Thymus (tissue), 11 donors: ENCODE measurements around the gene RNF5. TPM values are rescaled to one million over a fixed set of nuclear protein-coding genes. Genes with fewer than 3 reads are reported as not detected.

Source experiments
- DNase-seq, 9 donors: peaks; one replicate each; pipeline ENCODE4 v3.0.0-alpha.2; 2013; ENCODE audit warnings: low spot score in 9 of 9, low read depth in 6 of 9, missing footprints in 1 of 9
- H3K27ac ChIP-seq, 2 donors: one replicate each; pipeline ENCODE4 v1.5.1; 2013; ENCODE audit warnings: control low read depth in 1 of 2, low read depth in 1 of 2, low read length in 1 of 2, mild to moderate bottlenecking in 1 of 2, moderate library complexity in 1 of 2
- H3K27me3 ChIP-seq, 2 donors: one replicate each; pipeline ENCODE4 v1.5.1; 2013; ENCODE audit warnings: low read length in 1 of 2; ENCODE audit not compliant: control insufficient read depth in 2 of 2, insufficient read depth in 1 of 2
- H3K36me3 ChIP-seq, 2 donors: one replicate each; pipeline ENCODE4 v1.5.1; 2013; ENCODE audit warnings: low read length in 1 of 2, mild to moderate bottlenecking in 1 of 2, moderate library complexity in 1 of 2; ENCODE audit not compliant: control insufficient read depth in 2 of 2, insufficient read depth in 2 of 2
- H3K4me1 ChIP-seq, 2 donors: one replicate each; pipeline ENCODE4 v1.5.1; 2013; ENCODE audit warnings: low read length in 2 of 2; ENCODE audit not compliant: control insufficient read depth in 2 of 2, insufficient read depth in 2 of 2
- H3K4me3 ChIP-seq, 2 donors: one replicate each; pipeline ENCODE4 v1.5.1; 2013; ENCODE audit warnings: low read length in 2 of 2, control low read depth in 1 of 2, mild to moderate bottlenecking in 1 of 2
- H3K9me3 ChIP-seq, 2 donors: one replicate each; pipeline ENCODE4 v1.5.1; 2013; ENCODE audit warnings: low read length in 1 of 2, mild to moderate bottlenecking in 1 of 2; ENCODE audit not compliant: control insufficient read depth in 2 of 2, insufficient read depth in 1 of 2
- WGBS: extraction: QIAGEN DNeasy Blood & Tissue Kit; methylation state at CpG from one replicate; pipeline ENCODE4 v1.1.7; 2013; 5-methylcytosine and 5-hydroxymethylcytosine counted together
- polyA plus RNA-seq: library from polyadenylated mRNA; stranded (reverse); fragments of 200-250 nt; gene quantifications from one replicate; pipeline ENCODE4 v1.2.3, GENCODE V29; 2013
- total RNA-seq: library from RNA; stranded (reverse); fragments of 120-200 nt; gene quantifications from one replicate; pipeline ENCODE4 v1.2.4, GENCODE V29; 2013
- donor health status: healthy.

Gene RNF5
- total and polyA plus RNA-seq, 2 donors, result 62.8 to 77.3 TPM

DNA sequence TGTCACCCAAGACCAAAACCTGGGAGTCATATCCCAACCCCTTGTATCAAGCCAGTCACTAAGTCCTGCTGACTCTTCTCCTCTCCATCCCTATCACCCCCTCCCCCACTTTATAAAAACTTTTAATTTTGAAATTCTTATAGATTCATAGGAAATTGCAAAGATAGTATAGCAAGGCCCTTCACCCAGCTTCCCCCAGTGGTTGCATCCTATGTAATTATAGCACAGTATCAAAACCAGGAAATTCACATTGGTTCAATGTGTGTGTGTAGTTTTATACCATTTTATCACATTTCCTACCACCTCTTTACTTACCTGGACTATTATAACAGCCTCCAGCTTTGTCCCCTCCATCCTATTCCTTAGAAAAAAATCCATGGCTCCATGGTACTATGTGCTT lies 20.2 kb upstream of the RNF5 start:
- Histone ChIP-seq H3K27ac (no peak overlapping the region), H3K4me3 (no peak overlapping the region), H3K36me3 (peaks cover 30 to 34% of the 10 kb centered on the region in 2 donors), H3K9me3 (no peaks in the 10 kb centered on the region), H3K27me3 (peaks cover 0 to 14% of the 10 kb centered on the region in 2 donors), H3K4me1 (peaks cover 9 to 27% of the 10 kb centered on the region in 2 donors)
- no peak for DNase-seq

DNA sequence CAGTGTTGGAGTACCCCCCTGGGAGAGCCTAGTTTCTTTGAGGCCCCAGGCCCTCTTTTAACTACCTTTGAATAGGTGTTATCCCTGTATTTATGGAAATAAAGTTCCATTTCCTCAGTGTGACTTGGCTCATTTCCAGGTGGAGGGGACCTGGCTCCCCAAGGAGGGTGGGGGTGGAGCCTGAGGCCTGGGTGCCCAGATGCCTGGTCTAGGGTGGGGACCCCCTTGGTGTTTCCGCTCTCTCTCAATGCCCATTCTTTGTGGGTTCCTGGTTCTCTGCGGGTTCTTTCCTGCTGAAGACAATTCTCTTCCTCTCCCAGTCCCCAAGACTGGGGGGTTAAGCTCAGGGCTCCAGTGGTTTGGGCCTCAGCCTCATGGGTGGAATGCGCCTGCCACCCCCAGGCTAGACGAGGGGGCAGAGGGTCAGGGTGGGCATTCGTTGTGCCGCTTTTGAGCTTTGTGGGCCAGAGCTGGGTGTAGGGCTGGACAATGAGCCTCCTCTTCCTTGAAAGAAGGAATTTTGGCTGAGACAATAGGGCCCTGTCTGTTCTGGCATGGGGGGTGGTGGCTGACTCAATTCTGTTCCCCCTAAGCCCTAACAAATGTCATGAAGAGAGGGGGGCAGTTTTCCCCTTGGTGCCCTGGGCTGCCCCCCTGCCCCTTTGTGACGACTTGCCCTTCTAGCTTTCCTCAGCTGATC lies 14.5 kb upstream of the RNF5 start:
- H3K9me3 ChIP-seq, result no peaks in the 10 kb centered on the region
- H3K4me1 ChIP-seq, result no peaks in the 10 kb centered on the region
- H3K36me3 ChIP-seq, result peaks cover 39 to 45% of the 10 kb centered on the region in 2 donors
- no peak overlapping the region for H3K27ac ChIP-seq
- 97% methylated on average over 7 of the region's 7 CpGs for WGBS
- DNase-seq, result no peak
- no peak overlapping the region for H3K4me3 ChIP-seq
- H3K27me3 ChIP-seq, result no peaks in the 10 kb centered on the region

DNA sequence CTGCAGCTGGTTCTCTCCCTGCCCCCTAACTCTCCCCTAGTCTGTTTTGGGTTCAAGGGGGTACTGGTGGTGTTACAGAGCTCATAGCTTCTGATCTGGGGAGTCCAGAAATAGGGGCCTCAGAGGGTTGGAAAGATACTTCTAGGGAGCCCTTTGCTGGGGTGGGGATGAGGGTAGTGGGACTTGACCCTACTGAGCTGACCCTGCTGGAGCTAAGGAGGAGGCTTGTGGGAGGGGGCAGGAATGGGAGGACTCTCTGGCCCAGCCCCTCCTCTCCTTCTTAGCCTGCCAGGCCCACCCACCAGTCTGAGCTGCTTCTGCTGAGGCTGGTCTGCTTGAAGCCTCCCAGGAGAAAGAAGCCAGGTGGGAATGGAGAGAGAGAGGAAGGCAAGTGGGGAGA lies 13.9 kb upstream of the RNF5 start, which contains the start of gene EGFL8:
Gene EGFL8 (plus strand): TSS at position 301 of the 400 bp plus-strand sequence. CDS start 1,571 bp downstream, outside the sequence.
- peaks cover 45 to 50% of the 10 kb centered on the region in 2 donors for H3K36me3 ChIP-seq
- H3K4me3 ChIP-seq, result no peak within 1 kb of the TSS
- H3K27ac ChIP-seq, result no peak within 1 kb of the TSS
- no peaks in the 10 kb centered on the region for H3K9me3 ChIP-seq
- DNase-seq, result no peak
- H3K27me3 ChIP-seq, result no peaks in the 10 kb centered on the region
- no peaks in the 10 kb centered on the region for H3K4me1 ChIP-seq

DNA sequence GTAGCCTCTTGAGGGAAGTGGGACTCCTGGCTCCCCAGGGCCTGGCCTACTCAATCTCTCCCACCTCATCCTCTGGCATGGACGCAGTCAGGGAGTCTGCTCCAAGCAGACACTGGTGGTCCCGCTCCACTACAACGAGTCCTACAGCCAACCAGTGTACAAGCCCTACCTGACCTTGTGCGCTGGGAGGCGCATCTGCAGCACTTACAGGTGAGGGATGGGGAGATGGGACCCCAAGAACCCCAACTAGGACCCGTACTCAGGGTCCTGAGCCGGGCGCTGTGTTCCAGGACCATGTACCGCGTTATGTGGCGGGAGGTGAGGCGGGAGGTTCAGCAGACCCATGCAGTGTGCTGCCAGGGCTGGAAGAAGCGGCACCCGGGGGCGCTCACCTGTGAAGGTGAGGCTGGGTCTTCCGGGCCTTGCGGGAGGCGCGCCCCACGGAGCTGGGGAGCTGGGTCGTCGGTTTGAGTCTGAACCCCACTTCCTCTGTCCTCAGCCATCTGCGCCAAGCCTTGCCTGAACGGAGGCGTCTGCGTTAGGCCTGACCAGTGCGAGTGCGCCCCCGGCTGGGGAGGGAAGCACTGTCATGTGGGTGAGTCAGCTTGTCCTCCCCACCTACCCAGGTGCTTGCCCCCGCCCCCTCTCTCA lies 11.7 kb upstream of the RNF5 start:
- H3K27ac ChIP-seq, result no peak overlapping the region
- DNase-seq, result no peak

DNA sequence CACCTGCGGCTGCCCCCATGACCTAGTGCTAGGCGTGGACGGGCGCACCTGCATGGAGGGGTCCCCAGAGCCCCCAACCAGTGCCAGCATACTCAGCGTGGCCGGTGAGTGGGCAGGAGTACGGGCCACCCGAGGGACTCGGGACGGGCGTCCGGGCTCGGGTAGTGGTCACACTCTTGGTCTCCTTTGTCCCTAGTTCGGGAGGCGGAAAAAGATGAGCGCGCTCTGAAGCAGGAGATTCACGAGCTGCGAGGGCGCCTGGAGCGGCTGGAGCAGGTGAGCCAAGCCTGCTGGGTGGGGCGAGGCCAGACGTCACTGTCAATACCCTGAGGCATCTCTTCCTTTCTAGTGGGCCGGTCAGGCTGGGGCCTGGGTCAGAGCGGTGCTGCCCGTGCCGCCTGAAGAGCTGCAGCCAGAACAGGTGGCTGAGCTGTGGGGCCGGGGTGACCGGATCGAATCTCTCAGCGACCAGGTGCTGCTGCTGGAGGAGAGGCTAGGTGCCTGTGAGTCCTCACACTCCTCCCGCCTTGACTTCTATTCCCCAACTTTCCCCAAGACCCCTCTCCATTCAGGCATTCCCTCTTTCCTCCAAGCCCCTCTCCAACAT lies 10.9 kb upstream of the RNF5 start:
- H3K36me3 ChIP-seq, result peaks cover 67 to 69% of the 10 kb centered on the region in 2 donors
- H3K27ac ChIP-seq, result no peak overlapping the region
- 97% methylated on average over 32 of the region's 32 CpGs for WGBS
- DNase-seq, result no peak
- no peaks in the 10 kb centered on the region for H3K9me3 ChIP-seq
- no peaks in the 10 kb centered on the region for H3K27me3 ChIP-seq
- H3K4me3 ChIP-seq, result no peak overlapping the region
- no peaks in the 10 kb centered on the region for H3K4me1 ChIP-seq

More for the DNA sequence above, 11.7 kb upstream of the RNF5 start:
- no peak overlapping the region for H3K4me3 ChIP-seq
- H3K9me3 ChIP-seq, result no peaks in the 10 kb centered on the region
- H3K27me3 ChIP-seq, result no peaks in the 10 kb centered on the region
- H3K36me3 ChIP-seq, result peaks cover 67 to 69% of the 10 kb centered on the region in 2 donors
- H3K4me1 ChIP-seq, result no peaks in the 10 kb centered on the region
- 97% methylated on average over 30 of the region's 30 CpGs for WGBS

DNA sequence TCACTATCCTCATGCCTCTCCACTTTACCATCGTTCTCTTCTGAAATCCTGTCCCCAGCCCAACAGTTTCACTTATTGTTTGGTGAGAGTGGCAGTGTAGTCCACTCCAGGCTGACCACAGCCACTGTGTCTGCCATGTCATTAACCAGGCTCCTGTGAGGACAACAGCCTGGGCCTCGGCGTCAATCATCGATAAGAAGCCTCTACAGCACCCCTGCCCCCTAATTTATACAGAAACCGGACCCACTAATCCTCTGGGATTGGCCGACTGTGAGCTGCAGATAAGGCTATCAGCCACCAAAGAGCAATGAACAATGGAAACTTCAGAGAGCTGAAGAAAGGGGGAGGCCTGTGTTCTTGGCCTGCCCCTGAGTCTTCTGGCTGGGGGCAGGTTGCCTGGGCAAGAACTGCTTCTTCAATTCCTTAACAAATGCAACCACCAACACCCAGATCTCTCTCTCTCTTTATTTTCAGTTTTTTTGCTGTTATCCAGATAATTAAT lies 10.4 kb upstream of the RNF5 start:
- Histone ChIP-seq H3K4me3 (no peak overlapping the region), H3K27ac (no peak overlapping the region), H3K4me1 (peaks cover 0 to 2% of the 10 kb centered on the region in 2 donors), H3K9me3 (no peaks in the 10 kb centered on the region), H3K36me3 (peaks cover 61 to 67% of the 10 kb centered on the region in 2 donors), H3K27me3 (no peaks in the 10 kb centered on the region)
- no peak for DNase-seq
- WGBS, result 94% methylated on average over 6 of the region's 6 CpGs

DNA sequence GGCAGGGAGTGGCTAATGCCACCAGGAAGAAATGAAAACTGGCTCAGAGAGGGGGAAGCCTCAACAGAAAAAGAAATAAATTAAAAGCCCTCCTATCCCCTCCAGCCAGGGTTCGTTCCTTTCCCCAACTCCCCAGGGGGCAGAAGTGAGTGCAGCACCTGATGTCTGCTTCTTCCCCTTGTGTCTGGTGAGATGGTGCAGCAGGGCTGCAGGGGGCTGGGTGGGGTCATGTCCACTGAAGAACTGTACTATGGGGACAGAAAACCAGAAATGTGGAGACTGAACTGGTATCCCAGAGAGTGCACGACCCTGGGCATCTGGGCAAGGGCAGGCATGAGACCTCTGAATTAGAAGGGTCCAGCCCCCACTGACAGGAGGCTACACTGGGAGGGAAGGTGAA lies 9.9 kb upstream of the RNF5 start:
- H3K27ac ChIP-seq, result no peak overlapping the region
- peaks cover 56 to 62% of the 10 kb centered on the region in 2 donors for H3K36me3 ChIP-seq
- H3K27me3 ChIP-seq, result no peaks in the 10 kb centered on the region
- peaks cover 0 to 7% of the 10 kb centered on the region in 2 donors for H3K4me1 ChIP-seq
- no peaks in the 10 kb centered on the region for H3K9me3 ChIP-seq
- no peak for DNase-seq
- 90% methylated on average over 2 of the region's 2 CpGs for WGBS
- H3K4me3 ChIP-seq, result no peak overlapping the region

DNA sequence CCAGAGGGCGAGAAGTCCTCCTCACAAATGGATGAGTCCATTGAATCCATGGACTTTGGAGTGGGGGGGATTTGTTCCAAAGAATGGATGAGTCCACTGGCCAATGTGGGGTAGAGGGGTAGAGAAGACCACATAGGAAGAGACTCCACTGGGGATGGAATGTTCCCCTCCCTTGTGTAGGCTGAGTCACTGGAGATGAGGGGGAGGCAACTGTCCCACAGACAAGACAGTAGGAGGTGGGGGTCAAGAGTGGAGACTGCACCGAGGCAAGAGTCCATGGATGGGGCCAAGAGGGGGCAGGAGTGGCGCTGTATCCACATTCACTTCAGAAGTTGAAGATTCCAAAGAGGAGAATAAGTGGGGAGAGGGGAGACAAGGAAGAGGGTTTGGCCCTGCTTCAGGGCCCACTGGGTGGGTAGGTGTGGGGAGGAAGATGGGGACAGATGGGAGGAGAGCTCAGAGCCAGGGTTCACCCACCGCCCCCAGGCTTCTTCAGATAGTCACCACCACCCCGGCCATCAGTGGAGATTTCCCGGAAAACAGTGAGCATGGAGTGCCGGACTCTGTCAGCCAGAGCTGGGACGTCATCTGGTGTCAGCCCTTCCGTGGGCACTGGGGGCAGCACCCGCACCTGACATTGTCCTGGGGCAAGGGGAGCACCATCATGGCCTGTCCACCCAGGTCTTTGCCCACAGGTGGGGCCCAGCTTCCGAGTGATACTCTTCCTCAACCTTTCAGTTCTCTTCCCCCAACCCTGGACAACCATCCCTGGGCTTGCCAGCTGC lies 9.2 kb upstream of the RNF5 start:
- Histone ChIP-seq H3K27me3 (no peaks in the 10 kb centered on the region), H3K36me3 (peaks cover 56 to 57% of the 10 kb centered on the region in 2 donors), H3K9me3 (no peaks in the 10 kb centered on the region), H3K4me1 (peaks cover 0 to 13% of the 10 kb centered on the region in 2 donors), H3K27ac (no peak overlapping the region), H3K4me3 (no peak overlapping the region)
- no peak for DNase-seq
- 97% methylated on average over 11 of the region's 11 CpGs for WGBS
